IMR-90 (cell line): ENCODE measurements around the gene PTPRQ.

Source experiments
- CEBPB ChIP-seq: IDR thresholded peaks from 2 replicates; pipeline ENCODE4 v1.6.1; 2012; ENCODE audit warnings: low read depth, low read length, improper control_type of control experiment
- CTCF ChIP-seq: conservative IDR thresholded peaks from 2 replicates; pipeline ENCODE4 v1.5.1; 2012; ENCODE audit warnings: mild to moderate bottlenecking, low read depth, low read length, improper control_type of control experiment
- POLR2A ChIP-seq: IDR thresholded peaks from 2 replicates; pipeline ENCODE4 v1.6.1; 2012; ENCODE audit warnings: mild to moderate bottlenecking, low read depth, low read length
- RAD21 ChIP-seq: IDR thresholded peaks from 2 replicates; pipeline ENCODE4 v1.6.1; 2012; ENCODE audit warnings: low read length, improper control_type of control experiment

- TF ChIP-seq CTCF: no peak
- no peak for TF ChIP-seq RAD21
- TF ChIP-seq POLR2A: no peak
- no peak for TF ChIP-seq CEBPB
Measured at GRCh38 chr12:80602455-80602854, 158.4 kb downstream of the PTPRQ start.
